Nephron (organoid): ENCODE results near the gene CCDC91.
"Not testable (repeated sequence)": the region's sequence is repeated elsewhere in the genome, so short reads cannot be mapped to it uniquely, and the experiment has no call there.

ENCODE experiments used
- H3K27ac Mint-ChIP-seq, 3 experiments: 2 replicates each; pipeline ENCODE4 v1.8.0; 2020; ENCODE audit warnings: mixed read lengths in 3 of 3, mild to moderate bottlenecking in 2 of 3, moderate library complexity in 1 of 3
- H3K27me3 Mint-ChIP-seq: 2 replicates; pipeline ENCODE4 v1.8.0; 2021; ENCODE audit warnings: low read depth, mild to moderate bottlenecking, moderate library complexity, mixed read lengths
- H3K36me3 Mint-ChIP-seq: 2 replicates; pipeline ENCODE4 v1.8.0; 2020; ENCODE audit warnings: low read depth, mixed read lengths
- H3K4me1 Mint-ChIP-seq: 2 replicates; pipeline ENCODE4 v1.8.0; 2020; ENCODE audit warnings: mixed read lengths
- H3K4me3 Mint-ChIP-seq, 3 experiments: 2 replicates each; pipeline ENCODE4 v1.8.0; 2020; ENCODE audit warnings: mild to moderate bottlenecking in 3 of 3, mixed read lengths in 3 of 3, moderate library complexity in 2 of 3
- H3K9me3 Mint-ChIP-seq: 2 replicates; pipeline ENCODE4 v1.8.0; 2020; ENCODE audit warnings: mixed read lengths
- CTCF ChIP-seq, 3 experiments: fragments of 200-600 bp; sonication (generic); IDR thresholded peaks; one replicate each; pipeline ENCODE4 v1.5.0; 2021; ENCODE audit warnings: antibody characterized with exemption in 3 of 3; ENCODE audit not compliant: unreplicated experiment in 3 of 3

CCDC91 gene

DNA sequence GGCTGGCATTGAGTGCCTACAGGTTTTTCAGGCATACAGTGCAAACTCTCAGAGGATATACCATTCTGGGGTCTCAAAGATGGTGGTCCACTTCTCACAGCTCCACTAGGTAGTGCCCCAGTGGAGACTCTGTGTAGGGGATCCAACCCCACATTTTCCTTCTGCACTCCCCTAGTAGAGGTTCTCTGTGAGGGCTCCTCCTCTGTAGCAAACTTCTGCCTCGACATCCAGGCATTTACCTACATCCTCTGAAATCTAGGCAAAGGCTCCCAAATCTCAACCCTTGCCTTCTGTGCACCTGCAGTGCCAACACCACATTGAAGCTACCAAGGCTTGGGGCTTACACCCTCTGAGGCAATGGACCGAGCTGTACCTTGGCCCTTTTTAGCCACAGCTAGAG lies 179.2 kb downstream of the CCDC91 start:
- Mint-ChIP-seq H3K4me3 (no peak overlapping the region), H3K27ac (no peak overlapping the region), H3K9me3 (peaks cover 65% of the 10 kb centered on the region), H3K36me3 (peaks cover 76% of the 10 kb centered on the region), H3K4me1 (no peaks in the 10 kb centered on the region), H3K27me3 (no peaks in the 10 kb centered on the region)
- no peak for TF ChIP-seq CTCF (IDR thresholded peaks at IDR 0.05; ENCODE audit: unreplicated experiment in 3 of 3)

- Mint-ChIP-seq H3K4me1 (peaks cover 15% of the 10 kb centered on the region), H3K4me3 (no peak overlapping the region), H3K36me3 (peaks cover 45% of the 10 kb centered on the region), H3K27ac (no peak overlapping the region), H3K9me3 (peaks cover 41% of the 10 kb centered on the region), H3K27me3 (no peaks in the 10 kb centered on the region)
- no peak for TF ChIP-seq CTCF (IDR thresholded peaks at IDR 0.05; ENCODE audit: unreplicated experiment in 3 of 3)
Measured at GRCh38 chr12:28374556-28374955, 184.3 kb downstream of the CCDC91 start.

DNA sequence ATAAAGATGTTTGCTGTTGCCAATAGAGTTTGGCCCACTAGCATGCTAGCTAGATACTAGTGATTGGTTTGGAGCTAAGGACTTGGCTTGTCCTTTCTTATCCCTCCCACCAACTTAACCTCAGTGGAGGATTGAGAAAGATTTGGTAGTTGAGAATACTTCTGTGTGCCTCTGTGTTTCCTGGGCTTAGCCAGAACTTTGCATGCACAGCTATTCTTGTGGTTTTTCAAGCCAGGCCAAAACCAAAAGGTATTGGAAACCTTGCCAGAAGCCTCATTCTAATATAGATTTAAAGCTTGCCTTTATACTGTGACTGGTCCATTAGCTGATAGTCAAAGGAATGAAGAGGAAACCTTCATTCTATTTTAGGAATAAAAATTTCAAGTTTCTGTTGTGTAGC lies 188.5 kb downstream of the CCDC91 start:
- no peak for TF ChIP-seq CTCF (IDR thresholded peaks at IDR 0.05; ENCODE audit: unreplicated experiment in 3 of 3)
- peaks cover 4% of the 10 kb centered on the region for H3K36me3 Mint-ChIP-seq
- no peak overlapping the region for H3K4me3 Mint-ChIP-seq
- peaks cover 15% of the 10 kb centered on the region for H3K4me1 Mint-ChIP-seq
- H3K27ac Mint-ChIP-seq = no peak overlapping the region
- H3K27me3 Mint-ChIP-seq = no peaks in the 10 kb centered on the region
- peaks cover 4% of the 10 kb centered on the region for H3K9me3 Mint-ChIP-seq

DNA sequence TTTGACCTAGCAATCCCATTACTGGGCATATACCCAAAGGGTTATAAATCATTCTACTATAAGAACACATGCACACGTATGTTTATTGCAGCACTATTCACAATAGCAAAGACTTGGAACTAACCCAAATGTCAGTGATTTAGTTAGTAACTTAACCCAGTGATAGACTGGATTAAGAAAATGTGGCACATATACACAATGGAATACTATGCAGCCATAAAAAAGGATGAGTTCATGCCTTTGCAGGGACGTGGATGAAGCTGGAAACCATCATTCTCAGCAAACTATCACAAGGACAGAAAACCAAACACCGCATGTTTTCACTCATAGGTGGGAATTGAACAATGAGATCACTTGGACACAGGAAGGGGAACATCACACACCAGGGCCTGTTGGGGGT lies 189.5 kb downstream of the CCDC91 start:
- not testable (repeated sequence) for H3K27ac Mint-ChIP-seq, H3K36me3 Mint-ChIP-seq, H3K27me3 Mint-ChIP-seq, H3K9me3 Mint-ChIP-seq, H3K4me3 Mint-ChIP-seq
- peaks cover 13% of the 10 kb centered on the region for H3K4me1 Mint-ChIP-seq

DNA sequence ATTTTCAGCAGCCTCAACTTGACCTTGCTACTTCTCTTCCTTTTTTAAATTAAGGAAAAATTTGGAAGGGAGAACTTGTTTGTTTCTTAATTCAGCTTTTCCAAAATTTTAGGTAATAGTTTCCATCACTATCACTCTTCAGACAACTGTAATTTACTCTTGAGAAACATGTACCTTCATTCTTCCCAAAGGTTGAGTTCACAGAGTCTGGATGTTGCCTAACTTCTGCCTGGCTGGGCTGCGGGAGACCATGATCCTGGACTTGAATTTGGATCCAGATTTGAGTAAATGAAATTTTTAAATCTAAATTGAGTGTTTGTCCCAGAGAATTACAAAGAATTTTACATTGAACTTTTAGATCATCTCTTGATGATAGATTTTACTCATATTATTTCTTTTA lies 193.1 kb downstream of the CCDC91 start:
- Mint-ChIP-seq H3K36me3 (peaks cover 7% of the 10 kb centered on the region), H3K4me3 (no peak overlapping the region), H3K9me3 (peaks cover 3% of the 10 kb centered on the region), H3K4me1 (no peaks in the 10 kb centered on the region), H3K27me3 (no peaks in the 10 kb centered on the region), H3K27ac (no peak overlapping the region)
- no peak for TF ChIP-seq CTCF (IDR thresholded peaks at IDR 0.05; ENCODE audit: unreplicated experiment in 3 of 3)

DNA sequence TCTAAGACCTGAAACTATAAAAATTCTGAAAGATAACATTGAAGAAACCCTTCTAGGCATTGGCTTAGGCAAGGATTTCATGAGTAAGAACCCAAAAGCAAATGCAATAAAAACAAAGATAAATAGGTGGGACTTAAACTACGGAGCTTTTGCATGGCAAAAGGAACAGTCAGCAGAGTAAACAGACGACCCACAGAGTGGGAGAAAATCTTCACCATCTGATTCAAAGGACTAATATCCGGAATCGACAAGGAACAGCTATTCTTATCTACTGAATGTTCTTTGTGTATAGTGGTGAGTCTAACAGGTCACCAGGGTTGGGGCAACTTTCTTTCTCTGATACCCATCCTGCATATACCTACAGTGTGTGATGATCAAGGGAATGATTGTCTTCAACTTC lies 198.6 kb downstream of the CCDC91 start:
- H3K27me3 Mint-ChIP-seq = no peaks in the 10 kb centered on the region
- H3K4me3 Mint-ChIP-seq = no peak overlapping the region
- no peak overlapping the region for H3K27ac Mint-ChIP-seq
- TF ChIP-seq CTCF (IDR thresholded peaks at IDR 0.05; ENCODE audit: unreplicated experiment in 3 of 3) = no peak
- peaks cover 8% of the 10 kb centered on the region for H3K36me3 Mint-ChIP-seq
- H3K4me1 Mint-ChIP-seq = peaks cover 27% of the 10 kb centered on the region
- H3K9me3 Mint-ChIP-seq = peaks cover 3% of the 10 kb centered on the region
